Heart left ventricle (tissue), 13 donors: ENCODE results near the gene PRSS22.

Experiments used
- POLR2A ChIP-seq, 2 donors: fragments of 450-650 bp; IDR thresholded peaks; one replicate each; pipeline ENCODE4 v1.6.1; 2017; ENCODE audit warnings: antibody characterized with exemption in 2 of 2, mild to moderate bottlenecking in 2 of 2, moderate library complexity in 2 of 2
- TF ChIP-seq, protein P1 (sequence below), 12 donors: fragments of 200-600 bp; sonication (generic) in 4 of 12; IDR thresholded peaks; one replicate each; pipeline versions ENCODE4 v1.5.0 to v1.8.0; 2018 to 2022; ENCODE audit warnings: antibody characterized with exemption in 12 of 12, mild to moderate bottlenecking in 5 of 12
- donor health status: ischemic (EF 13 %, LVEDD 7.1; RV severe dilation, severe dysfunction).
- donor health status: DM: no; HTN: yes; CAD: no.
- donor health status: DM: no; HTN: no; CAD: no.
- donor health status: ischemic (EF 25% LVEDD 6.9; RV normal size, moderate dysfunction).
- donor health status: ischemic (EF 25% LVEDD 5.7; RV mildly dilated, moderate dysfunction).
- donor health status: ischemic (EF 35%, LVEDD 5.7; RV mildly dilated, moderate dysfunction).
- donor health status: nonischemic (EF 11% LVEDD 7.7; RV severe dilation, severe dysfunction).
- donor health status: DM: yes; HTN: yes; CAD: no.
- donor health status: PGD.
- donor health status: ischemic (EF 29% LVEDD 5.4; RV normal size, mild dysfunction).
- donor health status: nonischemic (EF 23%, LVEDD 6.1; RV moderate dilation, normal function).

DNA sequence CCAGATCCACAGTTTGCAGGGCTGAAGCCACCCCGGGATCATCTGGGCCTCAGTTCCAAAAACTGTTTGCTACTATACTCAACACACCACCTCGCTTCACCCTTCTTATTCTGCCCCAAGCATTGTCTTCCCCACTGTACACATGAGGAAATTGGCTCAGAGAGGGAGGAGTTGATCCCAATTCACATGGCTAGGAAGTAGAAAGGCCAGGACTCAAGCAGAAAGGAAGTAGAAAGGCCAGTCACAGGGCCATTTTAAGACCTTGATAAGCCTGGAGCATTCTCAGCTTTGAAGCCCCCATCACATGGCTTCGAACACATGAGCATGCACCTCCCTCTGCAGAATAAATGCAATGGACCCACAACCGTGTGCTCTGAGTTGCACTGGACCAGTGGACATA lies 7.7 kb upstream of the PRSS22 start:
- TF ChIP-seq, protein P1, sequence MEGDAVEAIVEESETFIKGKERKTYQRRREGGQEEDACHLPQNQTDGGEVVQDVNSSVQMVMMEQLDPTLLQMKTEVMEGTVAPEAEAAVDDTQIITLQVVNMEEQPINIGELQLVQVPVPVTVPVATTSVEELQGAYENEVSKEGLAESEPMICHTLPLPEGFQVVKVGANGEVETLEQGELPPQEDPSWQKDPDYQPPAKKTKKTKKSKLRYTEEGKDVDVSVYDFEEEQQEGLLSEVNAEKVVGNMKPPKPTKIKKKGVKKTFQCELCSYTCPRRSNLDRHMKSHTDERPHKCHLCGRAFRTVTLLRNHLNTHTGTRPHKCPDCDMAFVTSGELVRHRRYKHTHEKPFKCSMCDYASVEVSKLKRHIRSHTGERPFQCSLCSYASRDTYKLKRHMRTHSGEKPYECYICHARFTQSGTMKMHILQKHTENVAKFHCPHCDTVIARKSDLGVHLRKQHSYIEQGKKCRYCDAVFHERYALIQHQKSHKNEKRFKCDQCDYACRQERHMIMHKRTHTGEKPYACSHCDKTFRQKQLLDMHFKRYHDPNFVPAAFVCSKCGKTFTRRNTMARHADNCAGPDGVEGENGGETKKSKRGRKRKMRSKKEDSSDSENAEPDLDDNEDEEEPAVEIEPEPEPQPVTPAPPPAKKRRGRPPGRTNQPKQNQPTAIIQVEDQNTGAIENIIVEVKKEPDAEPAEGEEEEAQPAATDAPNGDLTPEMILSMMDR (IDR thresholded peaks at IDR 0.05) = no peak
- no peak for TF ChIP-seq POLR2A (IDR thresholded peaks at IDR 0.05)
